Measurements from ENCODE around the gene UBASH3A. TPM values are rescaled to one million over a fixed set of nuclear protein-coding genes. Genes with fewer than 3 reads are reported as not detected.

UBASH3A gene
- total RNA-seq, 1 experiment from 2014 or later = 0.07 TPM

DNA sequence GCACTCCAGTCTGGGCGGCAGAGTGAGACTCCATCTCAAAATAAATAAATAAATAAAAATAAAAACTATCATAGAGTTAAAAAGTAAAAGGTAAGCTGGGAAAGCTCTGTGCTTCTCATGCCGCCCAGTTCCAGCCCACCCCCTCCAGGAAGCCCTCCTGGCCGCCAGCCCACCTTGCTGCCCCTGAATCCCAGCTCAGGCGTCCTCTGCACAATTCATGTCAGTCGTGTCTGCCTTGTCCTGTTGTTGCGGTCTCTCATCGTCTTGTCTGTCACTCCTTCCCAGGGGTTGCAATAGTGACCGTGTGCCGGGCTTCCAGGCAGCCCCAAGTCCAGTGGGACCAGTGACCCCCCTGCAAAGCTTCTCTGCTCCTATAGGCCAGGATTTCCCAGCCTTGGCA, 48.2 kb downstream of the UBASH3A start:
- Histone ChIP-seq H3K36me3 (ENCODE audit: control insufficient read depth in 1 of 2, insufficient read depth in 2 of 2, low read length in 2 of 2) (no peaks in the 10 kb centered on the region), H3K27ac (ENCODE audit: low read depth, low read length) (no peak overlapping the region), H3K9me3 (ENCODE audit: control insufficient read depth in 1 of 2, insufficient read depth in 1 of 2, low read depth in 1 of 2, low read length in 2 of 2) (no peaks in the 10 kb centered on the region), H3K27me3 (ENCODE audit: insufficient read depth, low read length) (no peaks in the 10 kb centered on the region), H3K4me3 (replicated peaks in 1 of 2; ENCODE audit: low read depth in 1 of 2, low read length in 2 of 2) (no peak overlapping the region), H3K4me2 (ENCODE audit: low read length) (no peak overlapping the region), H2AFZ (ENCODE audit: low read depth, low read length, poor library complexity, severe bottlenecking) (no peak overlapping the region), H3K9me2 (ENCODE audit: insufficient read depth) (no peaks in the 10 kb centered on the region), H3K79me2 (ENCODE audit: insufficient read depth, low read length) (no peaks in the 10 kb centered on the region), H4K20me1 (ENCODE audit: insufficient read depth) (no peaks in the 10 kb centered on the region), H3K4me1 (ENCODE audit: control insufficient read depth in 1 of 2, insufficient read depth in 2 of 2, low read length in 2 of 2) (peaks cover 6 to 13% of the 10 kb centered on the region in 2 experiments), H3K9ac (ENCODE audit: low read length) (no peak overlapping the region)
- CTCF ChIA-PET = no interaction called here
- intact Hi-C loops (cut with micrococcal nuclease) = loop anchor here (5.0 to 10.0 kb wide), 3 partner anchors 65 to 117 kb away; no protein-coding TSS in a partner anchor
- ATAC-seq (no peak), DNase-seq (ENCODE audit: low read depth, low spot score) (no peak)
- TF ChIP-seq EZH2phosphoT487 (IDR thresholded peaks at IDR 0.05; ENCODE audit: borderline replicate concordance) (no peak), SRF (IDR thresholded peaks at IDR 0.05; ENCODE audit: low read depth) (no peak), ELF1 (IDR thresholded peaks at IDR 0.05; ENCODE audit: borderline replicate concordance, low read depth) (no peak)
- BruUV-seq (replicated peaks) = no TSS peak
- POLR2A ChIA-PET = no interaction called here
- RAD21 ChIA-PET (ENCODE audit: low non-redundant PET in 1 of 2, low total read pairs in 2 of 2, uncharacterized antibody in 2 of 2, unreplicated experiment in 2 of 2) = no interaction called here

DNA sequence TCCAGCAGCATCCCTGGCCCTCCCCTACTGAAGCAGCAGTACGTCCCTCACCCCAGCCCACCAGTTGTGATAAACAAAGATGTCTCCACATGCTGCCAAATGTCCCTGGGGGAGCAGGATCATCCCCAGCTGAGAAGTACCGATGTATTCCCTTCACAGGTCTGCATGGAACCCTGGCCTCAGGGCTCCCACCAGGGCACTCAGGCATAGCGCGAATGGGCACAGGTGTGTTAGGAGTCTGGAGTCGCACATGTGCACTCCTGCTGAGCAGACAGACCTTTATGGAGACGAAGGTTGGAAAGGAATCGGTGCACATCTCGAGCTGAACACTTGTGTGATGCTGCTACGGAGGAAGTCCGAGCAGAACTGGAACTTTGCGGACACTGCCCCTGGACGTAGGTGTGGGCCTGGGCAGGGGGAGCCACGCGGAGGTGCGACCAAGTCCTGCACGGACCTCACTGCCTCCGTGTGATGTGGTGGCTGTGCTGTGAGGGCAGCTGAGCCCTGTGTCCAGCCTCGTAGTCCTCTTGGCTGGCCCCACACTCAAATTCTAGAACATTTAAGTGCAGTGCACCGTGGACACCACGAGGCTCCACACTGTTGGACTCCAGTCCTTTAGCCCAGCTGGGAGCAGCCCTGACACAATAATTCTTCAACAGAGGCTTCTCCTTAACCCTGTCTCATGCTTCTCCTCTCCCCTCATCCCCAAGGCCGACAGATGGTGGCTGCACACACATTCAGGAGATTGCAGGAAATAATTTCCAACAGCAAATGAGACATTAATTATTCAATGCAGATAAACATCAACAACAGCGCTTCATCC, 48.9 kb downstream of the UBASH3A start:
- intact Hi-C loops (cut with micrococcal nuclease) = loop anchor here (5.0 to 10.0 kb wide), 3 partner anchors 65 to 118 kb away; no protein-coding TSS in a partner anchor
- POLR2A ChIA-PET = no interaction called here

More for the DNA sequence above, 48.9 kb downstream of the UBASH3A start:
- H3K9ac ChIP-seq (ENCODE audit: low read length) = no peak overlapping the region
- H3K36me3 ChIP-seq (ENCODE audit: control insufficient read depth in 1 of 2, insufficient read depth in 2 of 2, low read length in 2 of 2) = no peaks in the 10 kb centered on the region
- H3K4me1 ChIP-seq (ENCODE audit: control insufficient read depth in 1 of 2, insufficient read depth in 2 of 2, low read length in 2 of 2) = peaks cover 6 to 13% of the 10 kb centered on the region in 2 experiments
- ChIA-PET RAD21 (ENCODE audit: low non-redundant PET in 1 of 2, low total read pairs in 2 of 2, uncharacterized antibody in 2 of 2, unreplicated experiment in 2 of 2) (no interaction called here), CTCF (no interaction called here)
- no peaks in the 10 kb centered on the region for H3K9me2 ChIP-seq (ENCODE audit: insufficient read depth)
- no peak overlapping the region for H3K4me3 ChIP-seq (replicated peaks in 1 of 2; ENCODE audit: low read depth in 1 of 2, low read length in 2 of 2)
- no peak overlapping the region for H3K27ac ChIP-seq (ENCODE audit: low read depth, low read length)
- no peaks in the 10 kb centered on the region for H3K9me3 ChIP-seq (ENCODE audit: control insufficient read depth in 1 of 2, insufficient read depth in 1 of 2, low read depth in 1 of 2, low read length in 2 of 2)
- H4K20me1 ChIP-seq (ENCODE audit: insufficient read depth) = no peaks in the 10 kb centered on the region
- ATAC-seq (no peak), DNase-seq (ENCODE audit: low read depth, low spot score) (no peak)
- no peaks in the 10 kb centered on the region for H3K27me3 ChIP-seq (ENCODE audit: insufficient read depth, low read length)
- no TSS peak for BruUV-seq (replicated peaks)
- no peak overlapping the region for H2AFZ ChIP-seq (ENCODE audit: low read depth, low read length, poor library complexity, severe bottlenecking)
- no peak for TF ChIP-seq EZH2phosphoT487 (IDR thresholded peaks at IDR 0.05; ENCODE audit: borderline replicate concordance)
- TF ChIP-seq POLR2AphosphoS5 (IDR thresholded peaks at IDR 0.05; ENCODE audit: low read depth, low read length) = no peak
- TF ChIP-seq, protein P1, sequence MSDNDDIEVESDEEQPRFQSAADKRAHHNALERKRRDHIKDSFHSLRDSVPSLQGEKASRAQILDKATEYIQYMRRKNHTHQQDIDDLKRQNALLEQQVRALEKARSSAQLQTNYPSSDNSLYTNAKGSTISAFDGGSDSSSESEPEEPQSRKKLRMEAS (IDR thresholded peaks at IDR 0.05) = no peak
- TF ChIP-seq POLR2A (IDR thresholded peaks at IDR 0.05; ENCODE audit: borderline replicate concordance, extremely low read depth, insufficient read depth, insufficient read length) = no peak
- no peak for TF ChIP-seq ZNF274 (IDR thresholded peaks at IDR 0.05; ENCODE audit: low read depth, low read length)
- no peak for TF ChIP-seq RAD21 (IDR thresholded peaks at IDR 0.05; ENCODE audit: low read depth)
- TF ChIP-seq ELF1 (IDR thresholded peaks at IDR 0.05; ENCODE audit: borderline replicate concordance, low read depth) = no peak
- H3K79me2 ChIP-seq (ENCODE audit: insufficient read depth, low read length) = no peaks in the 10 kb centered on the region
- no peak overlapping the region for H3K4me2 ChIP-seq (ENCODE audit: low read length)

All from HCT116 (cell line).